HL-60 (cell line): ENCODE measurements around the gene PARP15.

Source experiments
- DNase-seq, 2 experiments: peaks; one replicate each; pipeline ENCODE4 v3.0.0-alpha.2; 2010 to 2020; ENCODE audit warnings: low read depth in 1 of 2, low spot score in 1 of 2
- H3K27ac ChIP-seq: fragments of 250-450 bp; sonication (Bioruptor Pico); replicated peaks from 2 replicates; pipeline ENCODE4 v1.5.1; 2020; ENCODE audit warnings: mild to moderate bottlenecking, moderate library complexity
- H3K27me3 ChIP-seq: fragments of 250-450 bp; sonication (Bioruptor Pico); 2 replicates; pipeline ENCODE4 v1.5.1; 2021; ENCODE audit warnings: mild to moderate bottlenecking, moderate library complexity; ENCODE audit not compliant: insufficient read depth, poor library complexity, severe bottlenecking
- H3K4me3 ChIP-seq: replicated peaks from 2 replicates; pipeline ENCODE4 v1.5.1; 2011; ENCODE audit warnings: mild to moderate bottlenecking, control low read depth, low read length; ENCODE audit not compliant: insufficient read depth
- CTCF ChIP-seq: IDR thresholded peaks from one replicate; pipeline ENCODE4 v1.5.1; 2011; ENCODE audit warnings: low read length, control low read depth, inconsistent platforms; ENCODE audit not compliant: insufficient read depth
- GABPA ChIP-seq: IDR thresholded peaks from 2 replicates; pipeline ENCODE4 v1.6.1; 2012; ENCODE audit warnings: low read depth
- POLR2AphosphoS5 ChIP-seq: IDR thresholded peaks from 2 replicates; pipeline ENCODE4 v1.6.1; 2012; ENCODE audit warnings: low read depth
- REST ChIP-seq: IDR thresholded peaks from 2 replicates; pipeline ENCODE4 v1.6.1; 2012; ENCODE audit warnings: low read depth; ENCODE audit not compliant: insufficient replicate concordance
- SPI1 ChIP-seq: IDR thresholded peaks from 2 replicates; pipeline ENCODE4 v1.6.1; 2012; ENCODE audit warnings: low read depth, mild to moderate bottlenecking, borderline replicate concordance

Gene PARP15

GRCh38 chr3:122594025-122594424 lies 16.6 kb downstream of the PARP15 start:
- H3K27ac ChIP-seq, result no peak overlapping the region

GRCh38 chr3:122598151-122598550 lies 20.7 kb downstream of the PARP15 start:
- Histone ChIP-seq H3K27me3 (no peaks in the 10 kb centered on the region), H3K27ac (no peak overlapping the region), H3K4me3 (no peak overlapping the region)
- no peak for DNase-seq
- TF ChIP-seq REST, result no peak
- no peak for TF ChIP-seq POLR2AphosphoS5
- no peak for TF ChIP-seq CTCF
- TF ChIP-seq GABPA, result no peak
- no peak for TF ChIP-seq SPI1

More at GRCh38 chr3:122594025-122594424, 16.6 kb downstream of the PARP15 start:
- Histone ChIP-seq H3K27me3 (no peaks in the 10 kb centered on the region), H3K4me3 (no peak overlapping the region)
- TF ChIP-seq SPI1 (no peak), REST (no peak), POLR2AphosphoS5 (no peak), CTCF (no peak), GABPA (no peak)
- DNase-seq, result no peak

- TF ChIP-seq POLR2AphosphoS5 (no peak), SPI1 (no peak), CTCF (no peak), GABPA (no peak), REST (no peak)
- H3K4me3 ChIP-seq, result no peak overlapping the region
- no peak for DNase-seq
- H3K27ac ChIP-seq, result no peak overlapping the region
- no peaks in the 10 kb centered on the region for H3K27me3 ChIP-seq
Observed at GRCh38 chr3:122598556-122598955, 21.1 kb downstream of the PARP15 start.
